H9 (cell line): Measurements from ENCODE around the gene LAMC1. TPM values are rescaled to one million over a fixed set of nuclear protein-coding genes. Genes with fewer than 3 reads are reported as not detected.
A peak's percentile ranks its signal among the peaks of the same experiment; 100 is the strongest.

Experiments
- DNase-seq: peaks from one replicate; pipeline ENCODE4 v3.0.0-alpha.2; 2017
- H2AFZ ChIP-seq: one replicate; pipeline ENCODE4 v1.6.1; 2013; ENCODE audit warnings: mild to moderate bottlenecking, low read length, control low read depth, moderate library complexity
- H2AK5ac ChIP-seq: 2 replicates; pipeline ENCODE4 v1.6.1; 2013; ENCODE audit warnings: low read length, control low read depth, mixed read lengths; ENCODE audit not compliant: insufficient read length
- H2BK120ac ChIP-seq: one replicate; pipeline ENCODE4 v1.6.1; 2013; ENCODE audit warnings: low read depth, mild to moderate bottlenecking, low read length, control low read depth, inconsistent platforms; ENCODE audit not compliant: poor library complexity, severe bottlenecking
- H2BK12ac ChIP-seq: 2 replicates; pipeline ENCODE4 v1.6.1; 2013; ENCODE audit warnings: low read length, control low read depth, mixed read lengths, low read depth; ENCODE audit not compliant: insufficient read length
- H2BK15ac ChIP-seq: 2 replicates; pipeline ENCODE4 v1.6.1; 2013; ENCODE audit warnings: low read depth, low read length, control low read depth
- H2BK20ac ChIP-seq: one replicate; pipeline ENCODE4 v1.6.1; 2013; ENCODE audit warnings: low read depth, mild to moderate bottlenecking, low read length, control low read depth, inconsistent platforms; ENCODE audit not compliant: poor library complexity, severe bottlenecking
- H2BK5ac ChIP-seq: 2 replicates; pipeline ENCODE4 v1.6.1; 2013; ENCODE audit warnings: low read length, control low read depth, mixed read lengths; ENCODE audit not compliant: insufficient read length
- H3K14ac ChIP-seq: 2 replicates; pipeline ENCODE4 v1.6.1; 2013; ENCODE audit warnings: low read length, control low read depth; ENCODE audit not compliant: insufficient read depth
- H3K18ac ChIP-seq: 2 replicates; pipeline ENCODE4 v1.6.1; 2013; ENCODE audit warnings: low read depth, mild to moderate bottlenecking, mixed read lengths, low read length, control low read depth; ENCODE audit not compliant: insufficient read length
- H3K23ac ChIP-seq: 2 replicates; pipeline ENCODE4 v1.6.1; 2013; ENCODE audit warnings: low read length, control low read depth, mixed read lengths, low read depth; ENCODE audit not compliant: insufficient read length
- H3K23me2 ChIP-seq: 2 replicates; pipeline ENCODE4 v1.6.1; 2013; ENCODE audit warnings: low read depth, mild to moderate bottlenecking, mixed read lengths, low read length, control low read depth; ENCODE audit not compliant: insufficient read length, poor library complexity, severe bottlenecking
- H3K27ac ChIP-seq: 2 replicates; pipeline ENCODE4 v1.5.1; 2013; ENCODE audit warnings: low read length, control low read depth, mixed read lengths, low read depth; ENCODE audit not compliant: insufficient read length
- H3K27me3 ChIP-seq: 2 replicates; pipeline ENCODE4 v1.6.1; 2013; ENCODE audit warnings: low read length, control low read depth, inconsistent platforms; ENCODE audit not compliant: insufficient read depth
- H3K4ac ChIP-seq: 2 replicates; pipeline ENCODE4 v1.6.1; 2013; ENCODE audit warnings: low read depth, mild to moderate bottlenecking, control low read depth, inconsistent platforms, low read length, moderate library complexity
- H3K4me1 ChIP-seq: 2 replicates; pipeline ENCODE4 v1.6.1; 2013; ENCODE audit warnings: low read length, control low read depth, inconsistent platforms; ENCODE audit not compliant: insufficient read depth
- H3K4me2 ChIP-seq: 2 replicates; pipeline ENCODE4 v1.6.1; 2013; ENCODE audit warnings: low read length, control low read depth, mixed read lengths; ENCODE audit not compliant: insufficient read length, insufficient read depth
- H3K56ac ChIP-seq: 2 replicates; pipeline ENCODE4 v1.6.1; 2013; ENCODE audit warnings: low read depth, mild to moderate bottlenecking, mixed read lengths, low read length, control low read depth; ENCODE audit not compliant: insufficient read length
- H3K79me1 ChIP-seq: 2 replicates; pipeline ENCODE4 v1.6.1; 2013; ENCODE audit warnings: low read depth, mild to moderate bottlenecking, moderate library complexity, low read length, control low read depth, inconsistent platforms; ENCODE audit not compliant: insufficient read depth, poor library complexity, severe bottlenecking
- H3K79me2 ChIP-seq: 2 replicates; pipeline ENCODE4 v1.6.1; 2013; ENCODE audit warnings: low read length, control low read depth, inconsistent platforms; ENCODE audit not compliant: insufficient read depth
- H3K9ac ChIP-seq: 2 replicates; pipeline ENCODE4 v1.6.1; 2013; ENCODE audit warnings: low read length, control low read depth, mixed read lengths; ENCODE audit not compliant: insufficient read length; ENCODE audit errors: extremely low read depth
- H3K9me3 ChIP-seq: one replicate; pipeline ENCODE4 v1.6.1; 2013; ENCODE audit warnings: low read depth, low read length, inconsistent platforms; ENCODE audit not compliant: control insufficient read depth
- H3T11ph ChIP-seq: one replicate; pipeline ENCODE4 v1.6.1; 2013; ENCODE audit warnings: mild to moderate bottlenecking, low read length, control low read depth, inconsistent platforms
- H4K20me1 ChIP-seq: one replicate; pipeline ENCODE4 v1.6.1; 2013; ENCODE audit not compliant: control insufficient read depth, insufficient read length, insufficient read depth
- H4K5ac ChIP-seq: 2 replicates; pipeline ENCODE4 v1.6.1; 2013; ENCODE audit warnings: low read depth, mild to moderate bottlenecking, mixed read lengths, low read length, control low read depth; ENCODE audit not compliant: insufficient read length
- H4K8ac ChIP-seq: replicated peaks from 2 replicates; pipeline ENCODE4 v1.6.1; 2013; ENCODE audit warnings: low read length, control low read depth, mixed read lengths, low read depth; ENCODE audit not compliant: insufficient read length
- H4K91ac ChIP-seq: 2 replicates; pipeline ENCODE4 v1.6.1; 2013; ENCODE audit warnings: low read depth, mild to moderate bottlenecking, moderate library complexity, mixed read lengths, low read length, control low read depth; ENCODE audit not compliant: insufficient read length
- H3K27ac Mint-ChIP-seq, 3 experiments: 2 replicates in 2 of 3; 3 replicates in 1 of 3; pipeline ENCODE4 v1.8.0; 2020 to 2021; ENCODE audit warnings: mixed read lengths in 3 of 3, mild to moderate bottlenecking in 1 of 3, moderate library complexity in 1 of 3
- H3K27me3 Mint-ChIP-seq: 2 replicates; pipeline ENCODE4 v1.8.0; 2021; ENCODE audit warnings: low read depth, mild to moderate bottlenecking, moderate library complexity, mixed read lengths
- H3K36me3 Mint-ChIP-seq, 3 experiments: 2 replicates in 2 of 3; 3 replicates in 1 of 3; pipeline ENCODE4 v1.8.0; 2020 to 2021; ENCODE audit warnings: low read depth in 3 of 3, mixed read lengths in 3 of 3; ENCODE audit not compliant: insufficient read depth in 1 of 3
- H3K4me1 Mint-ChIP-seq, 2 experiments: 2 replicates each; pipeline ENCODE4 v1.8.0; 2020; ENCODE audit warnings: mixed read lengths in 2 of 2
- H3K4me3 Mint-ChIP-seq, 2 experiments: 2 replicates in 1 of 2; 3 replicates in 1 of 2; pipeline ENCODE4 v1.8.0; 2020 to 2021; ENCODE audit warnings: mild to moderate bottlenecking in 2 of 2, mixed read lengths in 2 of 2, moderate library complexity in 1 of 2
- H3K9me3 Mint-ChIP-seq, 2 experiments: 2 replicates in 1 of 2; 3 replicates in 1 of 2; pipeline ENCODE4 v1.8.0; 2020; ENCODE audit warnings: mild to moderate bottlenecking in 2 of 2, mixed read lengths in 2 of 2, moderate library complexity in 1 of 2
- WGBS: extraction: QIAGEN DNeasy Blood & Tissue Kit; methylation state at CpG from one replicate; pipeline ENCODE4 v1.1.7; 2013; ENCODE audit warnings: missing lambda C conversion rate, low lambda C conversion rate, mixed read lengths; ENCODE audit not compliant: insufficient read length; ENCODE audit errors: extremely low coverage; 5-methylcytosine and 5-hydroxymethylcytosine counted together
- total RNA-seq: library from RNA; stranded (reverse); gene quantifications from 2 replicates; pipeline ENCODE4 v1.2.1, GENCODE V29; 2021
- TF ChIP-seq, protein P1 (sequence below): fragments of 200-600 bp; sonication (generic); conservative IDR thresholded peaks from 3 replicates; pipeline ENCODE4 v1.8.0; 2021; ENCODE audit warnings: antibody characterized with exemption, mild to moderate bottlenecking

LAMC1 gene
- total RNA-seq, 1 experiment from 2014 or later: 96.2 TPM

GRCh38 chr1:183023601-183024316 is 539 bp downstream of the LAMC1 start:
- Histone ChIP-seq H2BK5ac (no peak overlapping the region), H3K4ac (no peak overlapping the region), H2BK12ac (no peak overlapping the region), H3K79me1 (no peaks in the 10 kb centered on the region), H2BK20ac (no peak overlapping the region), H3T11ph (no peak overlapping the region), H3K23ac (no peak overlapping the region), H3K79me2 (peaks cover 2% of the 10 kb centered on the region; the same call in 1 of the 2 replicates), H3K18ac (no peak overlapping the region), H4K5ac (no peak overlapping the region), H2AK5ac (no peak overlapping the region), H2AFZ (no peak overlapping the region), H3K9me3 (no peaks in the 10 kb centered on the region), H3K27me3 (no peaks in the 10 kb centered on the region), H3K27ac (no peak overlapping the region), H4K8ac (no peak overlapping the region), H3K4me1 (peaks cover 7% of the 10 kb centered on the region), H3K23me2 (peaks cover 23% of the 10 kb centered on the region), H3K9ac (peak overlapping the region; percentile 49), H2BK15ac (no peak overlapping the region; the same call in 1 of the 2 replicates), H2BK120ac (no peak overlapping the region), H3K14ac (peak overlapping the region; percentile 25; the same call in 1 of the 2 replicates), H4K91ac (no peak overlapping the region), H4K20me1 (no peaks in the 10 kb centered on the region), H3K56ac (no peak overlapping the region), H3K4me2 (peak overlapping the region; percentile 81)
- peaks cover 55 to 60% of the 10 kb centered on the region in 2 experiments for H3K4me1 Mint-ChIP-seq
- H3K27me3 Mint-ChIP-seq: peaks cover 6% of the 10 kb centered on the region
- no peaks in the 10 kb centered on the region for H3K9me3 Mint-ChIP-seq
- WGBS: no CpG with 5 or more reads among the region's 68 CpGs
- peak overlapping the region; percentile 85 to 88 for H3K4me3 Mint-ChIP-seq
- H3K27ac Mint-ChIP-seq: peak overlapping the region; percentile 72 to 93 (median 74); a peak in 5 of 7 replicates
- H3K36me3 Mint-ChIP-seq: peaks cover 0 to under 1% (median 0%) of the 10 kb centered on the region in 3 experiments; a peak in 2 of 7 replicates
- peak; percentile 90 for DNase-seq
- TF ChIP-seq, protein P1, sequence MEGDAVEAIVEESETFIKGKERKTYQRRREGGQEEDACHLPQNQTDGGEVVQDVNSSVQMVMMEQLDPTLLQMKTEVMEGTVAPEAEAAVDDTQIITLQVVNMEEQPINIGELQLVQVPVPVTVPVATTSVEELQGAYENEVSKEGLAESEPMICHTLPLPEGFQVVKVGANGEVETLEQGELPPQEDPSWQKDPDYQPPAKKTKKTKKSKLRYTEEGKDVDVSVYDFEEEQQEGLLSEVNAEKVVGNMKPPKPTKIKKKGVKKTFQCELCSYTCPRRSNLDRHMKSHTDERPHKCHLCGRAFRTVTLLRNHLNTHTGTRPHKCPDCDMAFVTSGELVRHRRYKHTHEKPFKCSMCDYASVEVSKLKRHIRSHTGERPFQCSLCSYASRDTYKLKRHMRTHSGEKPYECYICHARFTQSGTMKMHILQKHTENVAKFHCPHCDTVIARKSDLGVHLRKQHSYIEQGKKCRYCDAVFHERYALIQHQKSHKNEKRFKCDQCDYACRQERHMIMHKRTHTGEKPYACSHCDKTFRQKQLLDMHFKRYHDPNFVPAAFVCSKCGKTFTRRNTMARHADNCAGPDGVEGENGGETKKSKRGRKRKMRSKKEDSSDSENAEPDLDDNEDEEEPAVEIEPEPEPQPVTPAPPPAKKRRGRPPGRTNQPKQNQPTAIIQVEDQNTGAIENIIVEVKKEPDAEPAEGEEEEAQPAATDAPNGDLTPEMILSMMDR: peak; percentile 72
